Ureter (tissue), 1 donor: ENCODE measurements around the gene DCAF5. TPM values are rescaled to one million over a fixed set of nuclear protein-coding genes. Genes with fewer than 3 reads are reported as not detected.
A peak's percentile ranks its signal among the peaks of the same experiment; 100 is the strongest.

Source experiments
- DNase-seq: peaks from one replicate; pipeline ENCODE4 v3.0.0-alpha.2; 2020; ENCODE audit warnings: low spot score
- total RNA-seq: library from RNA; stranded (reverse); gene quantifications from one replicate; pipeline ENCODE4 v1.2.4, GENCODE V29; 2023
- donor health status: DM: yes; HTN: yes; CAD: no.

Gene DCAF5
- total RNA-seq, 1 donor from 2014 or later, result 58.6 TPM

GRCh38 chr14:69149461-69150244 is 3.3 kb downstream of the DCAF5 start:
- DNase-seq, result no peak

- no peak for DNase-seq
Observed at GRCh38 chr14:69142101-69142500, 10.8 kb downstream of the DCAF5 start.

GRCh38 chr14:69141550-69141949 is 11.4 kb downstream of the DCAF5 start:
- no peak for DNase-seq

- no peak for DNase-seq
Observed at GRCh38 chr14:69139743-69140142, 13.2 kb downstream of the DCAF5 start.

GRCh38 chr14:69137843-69138535 is 14.9 kb downstream of the DCAF5 start:
- DNase-seq, result no peak

- DNase-seq, result no peak
Observed at GRCh38 chr14:69137416-69137815, 15.5 kb downstream of the DCAF5 start.

- no peak for DNase-seq
Observed at GRCh38 chr14:69135133-69135532, 17.8 kb downstream of the DCAF5 start.

- no peak for DNase-seq
Observed at GRCh38 chr14:69133206-69134125, 19.5 kb downstream of the DCAF5 start.

- DNase-seq, result no peak
Observed at GRCh38 chr14:69132513-69133181, 20.3 kb downstream of the DCAF5 start.

- DNase-seq, result no peak
Observed at GRCh38 chr14:69131176-69131575, 21.7 kb downstream of the DCAF5 start.

GRCh38 chr14:69129264-69129880 is 23.5 kb downstream of the DCAF5 start:
- peak; percentile 76 for DNase-seq

GRCh38 chr14:69118305-69118704 is 34.6 kb downstream of the DCAF5 start:
- DNase-seq, result no peak

GRCh38 chr14:69117020-69117767 is 35.7 kb downstream of the DCAF5 start:
- no peak for DNase-seq

- DNase-seq, result no peak
Observed at GRCh38 chr14:69115407-69116185, 37.3 kb downstream of the DCAF5 start.

- no peak for DNase-seq
Observed at GRCh38 chr14:69114763-69115162, 38.2 kb downstream of the DCAF5 start.

- DNase-seq, result no peak
Observed at GRCh38 chr14:69108358-69108757, 44.6 kb downstream of the DCAF5 start.

- no peak for DNase-seq
Observed at GRCh38 chr14:69107407-69108003, 45.4 kb downstream of the DCAF5 start.

- no peak for DNase-seq
Observed at GRCh38 chr14:69106451-69106850, 46.5 kb downstream of the DCAF5 start.

- DNase-seq, result no peak
Observed at GRCh38 chr14:69105326-69105725, 47.6 kb downstream of the DCAF5 start.
